ENCODE measurements around the gene PML. TPM values are rescaled to one million over a fixed set of nuclear protein-coding genes. Genes with fewer than 3 reads are reported as not detected.
"Not testable (repeated sequence)": the region's sequence is repeated elsewhere in the genome, so short reads cannot be mapped to it uniquely, and the experiment has no call there.

The PML gene
- total RNA-seq, 4 donors from 2014 or later, result 69.3 to 159 (median 89.4) TPM

- DNase-seq (ENCODE audit: low spot score in 2 of 2); H3K4me1 ChIP-seq; H3K9me3 ChIP-seq; H3K4me3 ChIP-seq; H3K27ac ChIP-seq; H3K27me3 ChIP-seq; H3K36me3 ChIP-seq: not testable (repeated sequence)
- TF ChIP-seq CTCF (IDR thresholded peaks at IDR 0.05), result peak in 1 of 5 experiments; percentile 7
- WGBS, 2 donors, result 46 to 53% methylated on average over 5 to 9 of the region's 16 CpGs
Observed at GRCh38 chr15:74072614-74073337, 78.3 kb downstream of the PML start.

- WGBS, 2 donors, result 68 to 83% methylated on average over 7 to 9 of the region's 9 CpGs
- not testable (repeated sequence) for DNase-seq (ENCODE audit: low spot score in 2 of 2); H3K9me3 ChIP-seq; H3K4me3 ChIP-seq; H3K27ac ChIP-seq; H3K4me1 ChIP-seq; H3K36me3 ChIP-seq; H3K27me3 ChIP-seq
Observed at GRCh38 chr15:74075781-74076180, 81.3 kb downstream of the PML start.

GRCh38 chr15:74082450-74082849, 87.9 kb downstream of the PML start, which contains the start of gene GOLGA6A:
TSS of gene GOLGA6A (minus strand) at chr15:74082550. CDS start at chr15:74082509, 41 bp downstream.
- not testable (repeated sequence) for H3K4me1 ChIP-seq; H3K9me3 ChIP-seq; H3K4me3 ChIP-seq; H3K27me3 ChIP-seq; DNase-seq (ENCODE audit: low spot score in 2 of 2); H3K36me3 ChIP-seq; H3K27ac ChIP-seq
- WGBS, 2 donors, result no CpG with 5 or more reads among the region's 7 CpGs

- H3K36me3 ChIP-seq; H3K27me3 ChIP-seq; H3K4me3 ChIP-seq; H3K27ac ChIP-seq; DNase-seq (ENCODE audit: low spot score in 2 of 2); H3K4me1 ChIP-seq; H3K9me3 ChIP-seq: not testable (repeated sequence)
- no CpG with 5 or more reads among the region's 2 CpGs for WGBS, 2 donors
Observed at GRCh38 chr15:74094567-74094966, 100.1 kb downstream of the PML start.

GRCh38 chr15:74095610-74096009, 101.1 kb downstream of the PML start:
- not testable (repeated sequence) for H3K27ac ChIP-seq; H3K36me3 ChIP-seq; H3K27me3 ChIP-seq; DNase-seq (ENCODE audit: low spot score in 2 of 2); H3K4me1 ChIP-seq; H3K9me3 ChIP-seq; H3K4me3 ChIP-seq
- WGBS, 2 donors, result no CpG with 5 or more reads among the region's 10 CpGs

- not testable (repeated sequence) for H3K27me3 ChIP-seq; H3K27ac ChIP-seq; H3K4me3 ChIP-seq; H3K4me1 ChIP-seq; H3K36me3 ChIP-seq; H3K9me3 ChIP-seq; DNase-seq (ENCODE audit: low spot score in 2 of 2)
- WGBS, 2 donors, result no CpG with 5 or more reads among the region's 27 CpGs
Observed at GRCh38 chr15:74096753-74097474, 102.4 kb downstream of the PML start.

Small RNA genes within 50 kb of the gene (small RNA-seq; reads per million reads assigned to genes)
- not detected for gene RN7SL429P

Other genes starting within 250 kb of the PML start
- gene INSYN1, start 241.4 kb upstream of the PML start, total RNA-seq, result 10 to 100 TPM in 2 of 4 donors, 1 to 10 TPM in 2; 2.8 to 10.9 (median 6.7) TPM
- not detected for gene TBC1D21, start 121.2 kb upstream of the PML start, total RNA-seq
- 10 to 100 TPM; 21.6 to 29.1 (median 24.4) TPM for gene LOXL1, start 68.3 kb upstream of the PML start, total RNA-seq
- 10 to 100 TPM; 16.6 to 29.1 (median 21.5) TPM for gene STOML1, start 2.4 kb upstream of the PML start, total RNA-seq
- gene GOLGA6A, start 87.8 kb downstream of the PML start, total RNA-seq, result under 1 TPM in 2 of 4 donors, not detected in 2; 0.20 to 0.87 TPM
- gene ISLR2, start 135.9 kb downstream of the PML start, total RNA-seq, result 1 to 10 TPM in 1 of 4 donors, under 1 TPM in 2, not detected in 1; 0.66 to 1.5 (median 0.98) TPM
- 100 to 1,000 TPM in 3 of 4 donors, 10 to 100 TPM in 1; 41.7 to 250 (median 164) TPM for gene ISLR, start 179.0 kb downstream of the PML start, total RNA-seq
- 1 to 10 TPM in 1 of 4 donors, under 1 TPM in 1, not detected in 2; 0.39 to 1.9 TPM for gene STRA6, start 208.1 kb downstream of the PML start, total RNA-seq
- gene CCDC33, start 241.6 kb downstream of the PML start, total RNA-seq, result not detected

Data from tibial nerve (tissue), 4 donors.